ENCODE results near the gene SF3B2.
"Not testable (repeated sequence)": the region's sequence is repeated elsewhere in the genome, so short reads cannot be mapped to it uniquely, and the experiment has no call there.

The SF3B2 gene

GRCh38 chr11:66111158-66111557 lies 59.0 kb downstream of the SF3B2 start:
- Histone ChIP-seq H3K9ac (ENCODE audit: low read depth, low read length) (no peak overlapping the region), H3K9me3 (ENCODE audit: control insufficient read depth, insufficient read depth, low read length) (no peaks in the 10 kb centered on the region), H3K36me3 (ENCODE audit: insufficient read depth, low read length) (no peaks in the 10 kb centered on the region), H3K4me1 (ENCODE audit: insufficient read depth, low read length) (peaks cover 46% of the 10 kb centered on the region)

DNA sequence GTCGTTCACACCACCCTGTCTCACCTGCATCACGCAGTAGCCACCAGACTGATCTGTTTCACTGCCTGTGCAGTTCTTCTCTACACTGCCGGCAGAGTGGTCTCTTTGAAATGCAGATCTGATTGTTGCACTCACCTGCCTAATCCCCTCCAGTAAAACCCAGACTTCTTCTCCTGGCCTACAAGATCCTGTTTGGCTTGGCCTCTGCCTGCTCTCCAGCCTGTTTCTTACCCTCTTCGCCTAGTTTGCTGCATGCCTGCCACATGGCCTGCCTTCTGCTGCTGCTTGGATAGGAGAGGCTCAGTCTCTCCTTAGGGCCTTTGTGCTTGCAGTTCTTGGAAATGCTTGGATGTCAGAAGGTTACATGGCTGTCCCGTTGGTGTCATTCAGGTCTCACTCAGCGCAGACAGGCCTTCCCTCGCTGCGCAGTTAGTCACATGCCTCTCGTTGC lies 59.9 kb downstream of the SF3B2 start:
- no peaks in the 10 kb centered on the region for H3K36me3 ChIP-seq (ENCODE audit: insufficient read depth, low read length)
- no peak overlapping the region for H3K9ac ChIP-seq (ENCODE audit: low read depth, low read length)
- H3K9me3 ChIP-seq (ENCODE audit: control insufficient read depth, insufficient read depth, low read length), result no peaks in the 10 kb centered on the region
- peaks cover 42% of the 10 kb centered on the region for H3K4me1 ChIP-seq (ENCODE audit: insufficient read depth, low read length)

GRCh38 chr11:66112601-66113499 lies 60.7 kb downstream of the SF3B2 start:
- H3K9ac ChIP-seq (ENCODE audit: low read depth, low read length), result no peak overlapping the region
- no peaks in the 10 kb centered on the region for H3K9me3 ChIP-seq (ENCODE audit: control insufficient read depth, insufficient read depth, low read length)
- peaks cover 37% of the 10 kb centered on the region for H3K4me1 ChIP-seq (ENCODE audit: insufficient read depth, low read length)
- H3K36me3 ChIP-seq (ENCODE audit: insufficient read depth, low read length), result no peaks in the 10 kb centered on the region

GRCh38 chr11:66114957-66115356 lies 62.8 kb downstream of the SF3B2 start:
- peaks cover 49% of the 10 kb centered on the region for H3K4me1 ChIP-seq (ENCODE audit: insufficient read depth, low read length)
- not testable (repeated sequence) for H3K9me3 ChIP-seq (ENCODE audit: control insufficient read depth, insufficient read depth, low read length); H3K36me3 ChIP-seq (ENCODE audit: insufficient read depth, low read length); H3K9ac ChIP-seq (ENCODE audit: low read depth, low read length)

DNA sequence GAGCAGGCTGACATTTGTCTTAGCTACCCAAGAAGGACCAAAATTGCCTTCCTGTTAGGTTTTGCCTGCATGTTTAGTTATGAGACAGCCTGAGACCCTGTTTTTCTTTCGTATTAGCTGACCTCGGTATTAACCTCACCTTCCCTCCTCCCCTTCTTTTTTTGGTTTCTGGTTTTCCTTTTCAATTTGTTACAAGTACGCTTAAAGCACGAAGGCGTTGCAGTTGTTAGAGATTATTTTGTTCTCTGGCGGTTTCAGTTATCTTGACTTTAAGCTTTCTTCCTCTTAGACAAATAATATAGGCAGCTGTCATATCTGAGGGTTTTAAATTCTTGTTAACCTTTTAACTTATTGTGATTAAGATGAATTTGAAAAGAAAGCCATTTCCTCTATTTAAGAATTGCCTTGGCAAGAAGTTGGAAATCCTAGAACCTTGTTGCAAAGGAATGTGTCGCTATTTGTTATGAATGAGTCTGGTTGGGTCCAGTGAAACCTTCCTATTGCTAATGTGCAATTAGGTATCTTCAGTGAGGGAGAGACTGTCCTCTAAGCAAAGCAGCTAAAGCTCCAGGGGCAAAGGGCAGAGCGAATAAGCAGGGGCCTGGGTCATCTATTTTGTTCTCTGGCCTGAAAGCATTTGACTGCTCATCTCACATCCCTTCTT lies 63.6 kb downstream of the SF3B2 start:
- Histone ChIP-seq H3K9ac (ENCODE audit: low read depth, low read length) (no peak overlapping the region), H3K36me3 (ENCODE audit: insufficient read depth, low read length) (no peaks in the 10 kb centered on the region), H3K9me3 (ENCODE audit: control insufficient read depth, insufficient read depth, low read length) (no peaks in the 10 kb centered on the region), H3K4me1 (ENCODE audit: insufficient read depth, low read length) (peaks cover 49% of the 10 kb centered on the region)

- Histone ChIP-seq H3K36me3 (ENCODE audit: insufficient read depth, low read length) (no peaks in the 10 kb centered on the region), H3K9me3 (ENCODE audit: control insufficient read depth, insufficient read depth, low read length) (no peaks in the 10 kb centered on the region), H3K9ac (ENCODE audit: low read depth, low read length) (no peak overlapping the region), H3K4me1 (ENCODE audit: insufficient read depth, low read length) (peaks cover 49% of the 10 kb centered on the region)
Measured at GRCh38 chr11:66116576-66117361, 64.6 kb downstream of the SF3B2 start.

GRCh38 chr11:66118847-66119246 lies 66.7 kb downstream of the SF3B2 start:
- no peak overlapping the region for H3K9ac ChIP-seq (ENCODE audit: low read depth, low read length)
- peaks cover 29% of the 10 kb centered on the region for H3K4me1 ChIP-seq (ENCODE audit: insufficient read depth, low read length)
- H3K9me3 ChIP-seq (ENCODE audit: control insufficient read depth, insufficient read depth, low read length), result no peaks in the 10 kb centered on the region
- H3K36me3 ChIP-seq (ENCODE audit: insufficient read depth, low read length), result no peaks in the 10 kb centered on the region

All from ES-I3 (cell line).